ENCODE results near the gene DNAJB8. TPM values are rescaled to one million over a fixed set of nuclear protein-coding genes. Genes with fewer than 3 reads are reported as not detected.

Gene DNAJB8
- total RNA-seq, 4 donors from 2014 or later = not detected

- no peak for ATAC-seq
Measured at GRCh38 chr3:128420720-128421438, 45.8 kb downstream of the DNAJB8 start.

GRCh38 chr3:128420289-128420688, 46.4 kb downstream of the DNAJB8 start:
- no peaks in the 10 kb centered on the region for H3K36me3 ChIP-seq
- no peaks in the 10 kb centered on the region for H3K27me3 ChIP-seq
- in situ Hi-C loops (cut with MboI; ENCODE audit: low sequenced_read_pairs in 4 of 4) (loop anchor here in 1 of 4 donors (10.0 kb wide), 1 partner anchor 185 kb away; no protein-coding TSS in a partner anchor), intact Hi-C loops (cut with DNase I; ENCODE audit: low total_unique reads) (no loop called here)
- no peak for DNase-seq
- H3K27ac ChIP-seq = no peak overlapping the region
- H3K4me1 ChIP-seq = no peaks in the 10 kb centered on the region
- H3K4me3 ChIP-seq = no peak overlapping the region
- H3K9me3 ChIP-seq = no peaks in the 10 kb centered on the region
- ATAC-seq = no peak
- TF ChIP-seq POLR2A (IDR thresholded peaks at IDR 0.05) (no peak), CTCF (IDR thresholded peaks at IDR 0.05 in 4 of 5, conservative IDR thresholded peaks at IDR 0.05 in 1 of 5) (no peak)

More at GRCh38 chr3:128420720-128421438, 45.8 kb downstream of the DNAJB8 start:
- H3K36me3 ChIP-seq = no peaks in the 10 kb centered on the region
- in situ Hi-C loops (cut with MboI; ENCODE audit: low sequenced_read_pairs in 4 of 4) = loop anchor here in 1 of 4 donors (10.0 kb wide), 1 partner anchor 184 kb away; no protein-coding TSS in a partner anchor
- intact Hi-C loops (cut with DNase I; ENCODE audit: low total_unique reads) = no loop called here
- no peak overlapping the region for H3K4me3 ChIP-seq
- no peak overlapping the region for H3K27ac ChIP-seq
- no peaks in the 10 kb centered on the region for H3K27me3 ChIP-seq
- no peak for DNase-seq
- no peaks in the 10 kb centered on the region for H3K9me3 ChIP-seq
- TF ChIP-seq CTCF (IDR thresholded peaks at IDR 0.05 in 4 of 5, conservative IDR thresholded peaks at IDR 0.05 in 1 of 5) (no peak), POLR2A (IDR thresholded peaks at IDR 0.05) (no peak)
- H3K4me1 ChIP-seq = no peaks in the 10 kb centered on the region

GRCh38 chr3:128419311-128419710, 47.4 kb downstream of the DNAJB8 start:
- TF ChIP-seq POLR2A (IDR thresholded peaks at IDR 0.05) = no peak
- TF ChIP-seq CTCF (IDR thresholded peaks at IDR 0.05 in 4 of 5, conservative IDR thresholded peaks at IDR 0.05 in 1 of 5) = no peak
- ATAC-seq (no peak), DNase-seq (no peak)
- intact Hi-C loops (cut with DNase I; ENCODE audit: low total_unique reads) (no loop called here), in situ Hi-C loops (cut with MboI; ENCODE audit: low sequenced_read_pairs in 4 of 4) (no loop called here)
- Histone ChIP-seq H3K36me3 (no peaks in the 10 kb centered on the region), H3K27ac (no peak overlapping the region), H3K27me3 (no peaks in the 10 kb centered on the region), H3K4me1 (no peaks in the 10 kb centered on the region), H3K4me3 (no peak overlapping the region), H3K9me3 (no peaks in the 10 kb centered on the region)

- in situ Hi-C loops (cut with MboI; ENCODE audit: low sequenced_read_pairs in 4 of 4) = no loop called here
- H3K4me3 ChIP-seq = no peak overlapping the region
- TF ChIP-seq CTCF (IDR thresholded peaks at IDR 0.05 in 4 of 5, conservative IDR thresholded peaks at IDR 0.05 in 1 of 5) (no peak), POLR2A (IDR thresholded peaks at IDR 0.05) (no peak)
- DNase-seq (no peak), ATAC-seq (no peak)
- no peak overlapping the region for H3K27ac ChIP-seq
- no peaks in the 10 kb centered on the region for H3K36me3 ChIP-seq
- no peaks in the 10 kb centered on the region for H3K4me1 ChIP-seq
- H3K9me3 ChIP-seq = no peaks in the 10 kb centered on the region
- intact Hi-C loops (cut with DNase I; ENCODE audit: low total_unique reads) = no loop called here
- H3K27me3 ChIP-seq = no peaks in the 10 kb centered on the region
Measured at GRCh38 chr3:128418900-128419299, 47.8 kb downstream of the DNAJB8 start.
